Heart left ventricle (tissue), 16 donors: ENCODE data around the gene GAS2L3. TPM values are rescaled to one million over a fixed set of nuclear protein-coding genes. Genes with fewer than 3 reads are reported as not detected.

Experiments
- ATAC-seq, 4 donors: fragments of 200-7000 bp; cut with Tn5 transposase; one replicate each; pipeline ENCODE4 v1.9.1; 2020 to 2022; ENCODE audit warnings: moderate library complexity in 4 of 4, mild to moderate bottlenecking in 3 of 4, moderate number of reproducible peaks in 1 of 4
- DNase-seq, 5 donors: peaks; one replicate each; pipeline ENCODE4 v3.0.0-alpha.2; 2020
- H3K27ac ChIP-seq, 12 donors: fragments of 200-600 bp; sonication (generic) in 4 of 12; one replicate each; pipeline versions ENCODE4 v1.5.0 to v1.8.0; 2016 to 2022; ENCODE audit warnings: mild to moderate bottlenecking in 2 of 12
- H3K27me3 ChIP-seq, 9 donors: fragments of 200-600 bp; sonication (generic) in 2 of 9; one replicate each; pipeline versions ENCODE4 v1.5.1 to v1.8.0; 2016 to 2022; ENCODE audit warnings: mild to moderate bottlenecking in 3 of 9
- H3K36me3 ChIP-seq, 9 donors: fragments of 200-600 bp; sonication (generic) in 2 of 9; one replicate each; pipeline versions ENCODE4 v1.5.0 to v1.8.0; 2018 to 2022; ENCODE audit warnings: mild to moderate bottlenecking in 2 of 9
- H3K4me1 ChIP-seq, 12 donors: fragments of 200-600 bp; sonication (generic) in 4 of 12; one replicate each; pipeline versions ENCODE4 v1.5.0 to v1.8.0; 2016 to 2022; ENCODE audit warnings: mild to moderate bottlenecking in 3 of 12
- H3K4me3 ChIP-seq, 12 donors: fragments of 200-600 bp; sonication (generic) in 4 of 12; one replicate each; pipeline versions ENCODE4 v1.5.0 to v1.8.0; 2017 to 2022; ENCODE audit warnings: mild to moderate bottlenecking in 9 of 12, moderate library complexity in 4 of 12
- H3K9me3 ChIP-seq, 12 donors: fragments of 200-600 bp; sonication (generic) in 4 of 12; one replicate each; pipeline versions ENCODE4 v1.5.0 to v1.8.0; 2016 to 2022; ENCODE audit warnings: mild to moderate bottlenecking in 1 of 12
- POLR2A ChIP-seq, 2 donors: fragments of 450-650 bp; IDR thresholded peaks; one replicate each; pipeline ENCODE4 v1.6.1; 2017; ENCODE audit warnings: antibody characterized with exemption in 2 of 2, mild to moderate bottlenecking in 2 of 2, moderate library complexity in 2 of 2
- WGBS, 4 donors: extraction: QIAGEN DNeasy Blood & Tissue Kit in 2 of 4; methylation state at CpG; one replicate each; pipeline versions ENCODE4 v1.1.5 to v1.1.7; 2013 to 2018; 5-methylcytosine and 5-hydroxymethylcytosine counted together
- intact Hi-C, 10 donors: fragments of 100-400 bp; cut with DNase I; formaldehyde crosslinking; loops; one replicate each; pipeline versions ENCODE4 v1.11.1 to v1.14.2; 2022
- polyA plus RNA-seq, 2 donors: library from polyadenylated mRNA; stranded (reverse); fragments of 200-250 nt; gene quantifications; one replicate each; pipeline ENCODE4 v1.2.3, GENCODE V29; 2013
- total RNA-seq, 9 donors: library from RNA; depleted of rRNA in 2 of 9; stranded (reverse); fragments of >200 nt in 2 of 9; fragmentation: NEBNext Ultra II Directional in 3 of 9; extraction: Animal tissue kit (Norgen Biotek cat#: 25700) in 3 of 9; gene quantifications; one replicate each; pipeline versions ENCODE4 v1.1.0 to v1.2.4, GENCODE V29; 2016 to 2023
- TF ChIP-seq, protein P1 (sequence below), 12 donors: fragments of 200-600 bp; sonication (generic) in 4 of 12; IDR thresholded peaks; one replicate each; pipeline versions ENCODE4 v1.5.0 to v1.8.0; 2018 to 2022; ENCODE audit warnings: antibody characterized with exemption in 12 of 12, mild to moderate bottlenecking in 5 of 12
- donor health status: ischemic (EF 13 %, LVEDD 7.1; RV severe dilation, severe dysfunction).
- donor health status: healthy with polysubstance abuse.
- donor health status: DM: no; HTN: yes; CAD: no.
- donor health status: DM: no; HTN: no; CAD: no.
- donor health status: ischemic (EF 25% LVEDD 6.9; RV normal size, moderate dysfunction).
- donor health status: ischemic (EF 25% LVEDD 5.7; RV mildly dilated, moderate dysfunction).
- donor health status: healthy.
- donor health status: DM: yes; HTN: yes; CAD: no.
- donor health status: ischemic (EF 35%, LVEDD 5.7; RV mildly dilated, moderate dysfunction).
- donor health status: nonischemic (EF 11% LVEDD 7.7; RV severe dilation, severe dysfunction).
- donor health status: DM: yes; HTN: yes; CAD: no.
- donor health status: PGD.
- donor health status: ischemic (EF 29% LVEDD 5.4; RV normal size, mild dysfunction).
- donor health status: nonischemic (EF 23%, LVEDD 6.1; RV moderate dilation, normal function).

GAS2L3 gene
- total and polyA plus RNA-seq, 11 donors: 0.47 to 13.2 (median 1.5) TPM

DNA sequence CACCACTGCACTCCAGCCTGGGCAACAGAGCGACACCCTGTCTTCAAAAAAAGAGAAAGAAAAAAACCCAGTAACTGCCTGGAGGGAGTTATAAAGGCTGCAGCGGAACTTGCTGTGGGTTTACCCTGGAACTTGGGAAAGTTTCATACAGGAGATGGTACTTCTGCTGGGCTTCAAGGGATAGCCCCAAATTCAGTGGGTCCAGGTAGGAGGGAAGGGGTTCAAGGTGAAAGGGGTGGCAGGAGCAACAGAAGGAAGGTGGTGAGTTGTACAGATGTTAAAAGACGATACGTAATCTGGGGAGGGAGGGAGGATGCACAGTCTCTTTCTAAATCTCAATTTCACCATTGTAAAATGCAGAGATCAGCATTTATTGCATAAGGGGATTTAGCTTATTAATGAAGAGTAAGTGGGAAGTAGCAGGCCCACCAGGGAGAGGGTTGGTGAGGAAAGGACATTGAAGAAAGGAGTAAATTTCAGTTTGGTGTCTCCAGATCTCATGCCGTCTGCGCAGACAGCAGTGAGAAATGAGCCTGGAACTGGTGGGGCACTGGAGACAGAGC lies 8.5 kb upstream of the GAS2L3 start:
- TF ChIP-seq, protein P1, sequence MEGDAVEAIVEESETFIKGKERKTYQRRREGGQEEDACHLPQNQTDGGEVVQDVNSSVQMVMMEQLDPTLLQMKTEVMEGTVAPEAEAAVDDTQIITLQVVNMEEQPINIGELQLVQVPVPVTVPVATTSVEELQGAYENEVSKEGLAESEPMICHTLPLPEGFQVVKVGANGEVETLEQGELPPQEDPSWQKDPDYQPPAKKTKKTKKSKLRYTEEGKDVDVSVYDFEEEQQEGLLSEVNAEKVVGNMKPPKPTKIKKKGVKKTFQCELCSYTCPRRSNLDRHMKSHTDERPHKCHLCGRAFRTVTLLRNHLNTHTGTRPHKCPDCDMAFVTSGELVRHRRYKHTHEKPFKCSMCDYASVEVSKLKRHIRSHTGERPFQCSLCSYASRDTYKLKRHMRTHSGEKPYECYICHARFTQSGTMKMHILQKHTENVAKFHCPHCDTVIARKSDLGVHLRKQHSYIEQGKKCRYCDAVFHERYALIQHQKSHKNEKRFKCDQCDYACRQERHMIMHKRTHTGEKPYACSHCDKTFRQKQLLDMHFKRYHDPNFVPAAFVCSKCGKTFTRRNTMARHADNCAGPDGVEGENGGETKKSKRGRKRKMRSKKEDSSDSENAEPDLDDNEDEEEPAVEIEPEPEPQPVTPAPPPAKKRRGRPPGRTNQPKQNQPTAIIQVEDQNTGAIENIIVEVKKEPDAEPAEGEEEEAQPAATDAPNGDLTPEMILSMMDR (IDR thresholded peaks at IDR 0.05): no peak
- TF ChIP-seq POLR2A (IDR thresholded peaks at IDR 0.05): no peak
- H3K27ac ChIP-seq: peak overlapping the region in 6 of 12 donors; percentile 10 to 64 (median 52)
- H3K4me1 ChIP-seq: peaks cover 0 to 18% (median 8%) of the 10 kb centered on the region in 12 donors
- DNase-seq (no peak), ATAC-seq (no peak)
- H3K27me3 ChIP-seq: no peaks in the 10 kb centered on the region
- no peaks in the 10 kb centered on the region for H3K36me3 ChIP-seq
- no peak overlapping the region for H3K4me3 ChIP-seq
- no peaks in the 10 kb centered on the region for H3K9me3 ChIP-seq
- WGBS, 4 donors: 80 to 93% (median 91%) methylated on average over 6 of the region's 6 CpGs
- intact Hi-C loops: no loop called here

GRCh38 chr12:100565987-100566545 lies 7.4 kb upstream of the GAS2L3 start:
- intact Hi-C loops: no loop called here
- peak in 2 of 4 donors; percentile 53 to 57 for ATAC-seq

DNA sequence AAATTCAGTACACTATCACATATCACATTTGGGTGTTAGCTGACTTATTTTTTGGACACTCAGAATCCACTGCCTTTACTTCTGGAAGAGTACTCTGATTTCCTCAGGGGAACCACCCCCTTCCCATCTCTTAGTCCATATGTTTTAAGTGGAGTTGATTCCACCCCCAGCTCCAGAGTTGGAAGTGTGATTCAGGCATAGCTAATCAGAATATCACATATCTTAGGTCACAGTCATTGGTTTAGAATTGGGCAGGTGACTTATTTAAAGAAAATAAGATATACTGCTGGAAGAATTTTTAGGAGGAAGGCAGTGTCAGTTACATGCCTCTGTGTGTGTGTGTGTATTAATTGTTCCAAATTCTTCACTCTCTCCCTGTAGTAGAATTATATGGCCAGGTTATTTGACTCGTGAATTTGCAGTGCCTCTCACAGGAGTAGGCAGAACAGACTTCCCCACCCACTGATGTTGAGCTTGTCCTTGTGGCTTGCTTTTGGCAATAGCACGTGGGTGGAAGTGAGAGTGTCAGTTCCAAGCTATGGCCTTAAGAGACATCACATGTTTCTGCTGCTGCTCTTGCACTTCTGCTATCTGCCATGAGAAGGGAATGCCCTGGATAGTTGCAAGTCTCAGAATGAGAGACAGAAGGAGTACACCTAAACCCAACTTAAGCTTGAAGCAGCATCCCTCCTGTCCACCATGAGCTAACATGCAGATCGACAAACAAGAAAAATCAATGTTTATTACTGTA lies 6.4 kb upstream of the GAS2L3 start:
- ATAC-seq (peak; percentile 41 to 84 (median 69)), DNase-seq (peak in 4 of 5 donors; percentile 24 to 53 (median 30))
- WGBS, 4 donors: 38 to 58% (median 41%) methylated on average over 3 of the region's 3 CpGs
- no peak overlapping the region for H3K4me3 ChIP-seq
- H3K9me3 ChIP-seq: no peaks in the 10 kb centered on the region
- peaks cover 0 to 18% (median 8%) of the 10 kb centered on the region in 12 donors for H3K4me1 ChIP-seq
- H3K27ac ChIP-seq: peak overlapping the region in 1 of 12 donors; percentile 57
- TF ChIP-seq POLR2A (IDR thresholded peaks at IDR 0.05): no peak
- TF ChIP-seq, protein P1 (IDR thresholded peaks at IDR 0.05): no peak
- intact Hi-C loops: no loop called here
- H3K27me3 ChIP-seq: no peaks in the 10 kb centered on the region
- H3K36me3 ChIP-seq: no peaks in the 10 kb centered on the region

More at GRCh38 chr12:100565987-100566545, 7.4 kb upstream of the GAS2L3 start:
- TF ChIP-seq POLR2A (IDR thresholded peaks at IDR 0.05): no peak
- TF ChIP-seq, protein P1 (IDR thresholded peaks at IDR 0.05): no peak
- no peaks in the 10 kb centered on the region for H3K27me3 ChIP-seq
- H3K9me3 ChIP-seq: no peaks in the 10 kb centered on the region
- H3K4me3 ChIP-seq: no peak overlapping the region
- no peaks in the 10 kb centered on the region for H3K36me3 ChIP-seq
- peaks cover 0 to 18% (median 8%) of the 10 kb centered on the region in 12 donors for H3K4me1 ChIP-seq
- no peak overlapping the region for H3K27ac ChIP-seq
- 66 to 77% (median 69%) methylated on average over 3 of the region's 3 CpGs for WGBS, 4 donors
- no peak for DNase-seq

GRCh38 chr12:100567945-100568344 lies 5.5 kb upstream of the GAS2L3 start:
- no peak overlapping the region for H3K4me3 ChIP-seq
- DNase-seq (no peak), ATAC-seq (no peak)
- intact Hi-C loops: no loop called here
- TF ChIP-seq POLR2A (IDR thresholded peaks at IDR 0.05): no peak
- TF ChIP-seq, protein P1 (IDR thresholded peaks at IDR 0.05): no peak
- H3K9me3 ChIP-seq: no peaks in the 10 kb centered on the region
- peaks cover 0 to 19% (median 8%) of the 10 kb centered on the region in 12 donors for H3K4me1 ChIP-seq
- H3K27ac ChIP-seq: peak overlapping the region in 1 of 12 donors; percentile 57
- H3K27me3 ChIP-seq: no peaks in the 10 kb centered on the region
- no peaks in the 10 kb centered on the region for H3K36me3 ChIP-seq
